K562 (cell line): ENCODE measurements around the gene ATP2A1. TPM values are rescaled to one million over a fixed set of nuclear protein-coding genes. Genes with fewer than 3 reads are reported as not detected.

Experiments
- ATAC-seq: fragments of 200-7000 bp; cut with Tn5 transposase; 3 replicates; pipeline ENCODE4 v1.9.1; 2020; ENCODE audit warnings: moderate library complexity
- BruUV-seq: library from RNA; stranded (reverse); fragments of 400-500 nt; replicated peaks from 2 replicates; lab custom pipeline; 2021; lab: Mats Ljungman, UMichigan
- CTCF ChIA-PET: fragments of 300-600 bp; formaldehyde crosslinking; extraction: SDS; loops from one replicate; lab custom pipeline; 2021; ENCODE audit warnings: low intra/inter-chr PET ratio; lab: Yijun Ruan, JAX
- POLR2A ChIA-PET: fragments of 300-600, 350-650 bp; sonication (Branson Sonifier 250); formaldehyde crosslinking; extraction: SDS; loops from one replicate; lab custom pipeline; 2021; ENCODE audit warnings: antibody characterized with exemption, inconsistent platforms; lab: Yijun Ruan, JAX
- DNase-seq, 4 experiments: peaks; one replicate each; pipeline versions ENCODE4 v3.0.0 to v3.0.0-alpha.2; 2011 to 2018; ENCODE audit warnings: low spot score in 3 of 4, mixed read lengths in 3 of 4; ENCODE audit errors: extremely low read depth in 1 of 4
- FAIRE-seq: peaks from 2 replicates; lab custom pipeline; 2011; peaks lifted over from hg19 to GRCh38; lab: Jason Lieb, UNC
- H2AFZ ChIP-seq: 2 replicates; pipeline ENCODE4 v1.6.0; 2011; ENCODE audit warnings: low read depth, low read length, control low read depth, inconsistent platforms
- H3K27ac ChIP-seq: fragments of 200-600 bp; 3 replicates; pipeline ENCODE4 v1.8.0; 2011; ENCODE audit warnings: low read depth, mild to moderate bottlenecking, control low read depth, inconsistent platforms, low read length, moderate library complexity, mixed read lengths; ENCODE audit errors: extremely low read depth
- H3K27me3 ChIP-seq, 2 experiments: fragments of 300-600 bp in 1 of 2; 2 replicates in 1 of 2; 3 replicates in 1 of 2; pipeline versions ENCODE4 v1.6.0 to v1.8.0; 2011; ENCODE audit warnings: inconsistent platforms in 2 of 2, low read length in 2 of 2, mild to moderate bottlenecking in 1 of 2, mixed read lengths in 1 of 2, moderate library complexity in 1 of 2; ENCODE audit not compliant: control insufficient read depth in 2 of 2, insufficient read depth in 2 of 2
- H3K36me3 ChIP-seq: fragments of 300-600 bp; 3 replicates; pipeline ENCODE4 v1.8.0; 2011; ENCODE audit warnings: mild to moderate bottlenecking, low read length, inconsistent platforms; ENCODE audit not compliant: control insufficient read depth, insufficient read depth
- H3K4me1 ChIP-seq, 2 experiments: fragments of 200-600 bp in 1 of 2; replicated peaks in 1 of 2; 2 replicates in 1 of 2; 3 replicates in 1 of 2; pipeline versions ENCODE4 v1.5.1 to v1.8.0; 2011; ENCODE audit warnings: inconsistent platforms in 2 of 2, low read length in 2 of 2, mild to moderate bottlenecking in 1 of 2, mixed read lengths in 1 of 2, moderate library complexity in 1 of 2; ENCODE audit not compliant: control insufficient read depth in 2 of 2, insufficient read depth in 2 of 2
- H3K4me2 ChIP-seq: 2 replicates; pipeline ENCODE4 v1.6.1; 2011; ENCODE audit warnings: low read length, control low read depth, inconsistent platforms, mixed read lengths; ENCODE audit not compliant: insufficient read depth
- H3K4me3 ChIP-seq: fragments of 200-600 bp; sonication (generic), shearing (Covaris generic); 2 replicates; pipeline ENCODE4 v1.5.1; 2016; ENCODE audit warnings: control low read depth, inconsistent platforms
- H3K79me2 ChIP-seq: fragments of 200-600 bp; 3 replicates; pipeline ENCODE4 v1.8.0; 2011; ENCODE audit warnings: low read length, inconsistent platforms; ENCODE audit not compliant: control insufficient read depth, insufficient read depth
- H3K9ac ChIP-seq, 2 experiments: 2 replicates each; pipeline versions ENCODE4 v1.6.0 to v1.6.1; 2011; ENCODE audit warnings: low read depth in 2 of 2, low read length in 2 of 2, control low read depth in 1 of 2, inconsistent platforms in 1 of 2, mild to moderate bottlenecking in 1 of 2, mixed read lengths in 1 of 2; ENCODE audit not compliant: insufficient read depth in 1 of 2
- H3K9me1 ChIP-seq: one replicate; pipeline ENCODE4 v1.6.0; 2011; ENCODE audit warnings: inconsistent platforms, mild to moderate bottlenecking, low read length, moderate library complexity; ENCODE audit not compliant: control insufficient read depth, insufficient read depth
- H3K9me3 ChIP-seq: replicated peaks from 2 replicates; pipeline ENCODE4 v1.5.1; 2011; ENCODE audit warnings: low read depth, low read length, inconsistent platforms; ENCODE audit not compliant: control insufficient read depth, insufficient read depth
- H4K20me1 ChIP-seq: replicated peaks from 2 replicates; pipeline ENCODE4 v1.6.1; 2011; ENCODE audit warnings: low read length, inconsistent platforms, mixed read lengths; ENCODE audit not compliant: control insufficient read depth, insufficient read depth
- FOSL1 ChIP-seq: fragments of 200-800 bp; sonication (Bioruptor generic); conservative IDR thresholded peaks from 2 replicates; pipeline ENCODE4 v1.6.1; 2016; ENCODE audit warnings: missing genetic modification characterization, missing compliant biosample characterization
- ZBTB33 ChIP-seq: sonication (generic); formaldehyde crosslinking; IDR thresholded peaks from 2 replicates; pipeline ENCODE4 v1.8.1; 2023; ENCODE audit warnings: mild to moderate bottlenecking, missing genetic modification reagents
- WGBS: fragments of 100-300 bp; shearing (Covaris generic); methylation state at CpG from one replicate; pipeline ENCODE4 v1.1.6; 2016; ENCODE audit warnings: low coverage, mixed read lengths; ENCODE audit not compliant: insufficient coverage; ENCODE audit errors: missing lambda C conversion rate; 5-methylcytosine and 5-hydroxymethylcytosine counted together
- in situ Hi-C: fragments of 300-500 bp; cut with MboI; formaldehyde crosslinking; loops from 4 replicates; pipeline ENCODE4 v1.15.0; 2018; ENCODE audit warnings: inconsistent platforms, mixed read lengths
- intact Hi-C: fragments of 100-400 bp; cut with micrococcal nuclease; formaldehyde crosslinking; loops from 2 replicates; pipeline ENCODE4 v1.14.2; 2022
- polyA plus RNA-seq, 8 experiments: library from polyadenylated mRNA; depleted of rRNA in 4 of 8; stranded (reverse) in 5 of 8; unstranded in 3 of 8; fragments of >200 nt; fragmentation: Nextera tagmentation in 2 of 8; fragmentation: Illumina TruSeq in 1 of 8; extraction: Ambion mirVana in 2 of 8; extraction: Trizol in 1 of 8; gene quantifications; 2 replicates each; pipeline versions ENCODE4 v1.2.1 to v1.2.3, GENCODE V29; 2011 to 2014; ENCODE audit warnings: inconsistent platforms in 1 of 8, missing spikeins in 1 of 8
- total RNA-seq, 7 experiments: library from RNA; depleted of rRNA in 6 of 7; stranded (reverse); fragments of >200 nt in 6 of 7; fragmentation: Illumina TruSeq in 2 of 7; extraction: Trizol in 2 of 7; gene quantifications; 2 replicates each; pipeline versions ENCODE4 v1.2.1 to v1.2.3, GENCODE V29; 2011 to 2021; ENCODE audit warnings: low replicate concordance in 1 of 7

ATP2A1 gene
- total and polyA plus RNA-seq, 9 of the 15 experiments (the other 6 are each of a cell fraction or from before 2014, with no cell fraction given): 0.25 to 2.6 (median 0.65) TPM

GRCh38 chr16:28876019-28876659, 2.1 kb upstream of the ATP2A1 start:
- Histone ChIP-seq H3K36me3 (peaks cover 36% of the 10 kb centered on the region; the same call in 2 of the 3 replicates), H3K9ac (peak overlapping the region in 1 of 2 experiments; percentile 73; a peak in 2 of 4 replicates), H3K27me3 (no peaks in the 10 kb centered on the region; a peak in 1 of 5 replicates)
- in situ Hi-C loops: no loop called here
- DNase-seq (no peak), FAIRE-seq (no peak)
- TF ChIP-seq ZBTB33 (CRISPR knock-in tag) (peak; percentile 54), FOSL1 (no peak)
- TF ChIP-seq, all 486 proteins: peak for 1
- WGBS: 65% methylated on average over 16 of the region's 17 CpGs
- Histone ChIP-seq H3K4me1 (peaks cover 11 to 68% of the 10 kb centered on the region in 2 experiments; a peak in 4 of 5 replicates), H3K9me1 (no peaks in the 10 kb centered on the region), H2AFZ (no peak overlapping the region), H3K79me2 (peaks cover 9% of the 10 kb centered on the region), H3K4me2 (no peak overlapping the region), H4K20me1 (no peaks in the 10 kb centered on the region), H3K27ac (peak overlapping the region; percentile 16; the same call in 1 of the 3 replicates), H3K4me3 (no peak overlapping the region), H3K9me3 (no peaks in the 10 kb centered on the region)
- ChIA-PET CTCF (no interaction called here), POLR2A (interaction anchor here (2.2 to 6.9 kb wide), 2 partner anchors 9 to 13 kb away, joined by 8 to 58 read pairs; partner anchors contain the start of gene SH2B1)
- BruUV-seq: no TSS peak
- ATAC-seq: no peak
- intact Hi-C loops: no loop called here
